ENCODE results near the gene DUSP22.

GRCh38 chr6:259901-260508 lies 32.3 kb upstream of the DUSP22 start:
- TF ChIP-seq POLR2A (IDR thresholded peaks at IDR 0.05) (no peak), CTCF (IDR thresholded peaks at IDR 0.05) (no peak)

Data from tibial nerve (tissue), 3 donors.